HCT116 (cell line): Measurements from ENCODE around the gene IBA57. TPM values are rescaled to one million over a fixed set of nuclear protein-coding genes. Genes with fewer than 3 reads are reported as not detected.

Experiments
- ATAC-seq: fragments of 200-7000 bp; cut with Tn5 transposase; 2 replicates; pipeline ENCODE4 v1.9.1; 2020; ENCODE audit warnings: mild to moderate bottlenecking, moderate library complexity
- BruUV-seq: library from RNA; stranded (reverse); fragments of 400-500 nt; replicated peaks from 2 replicates; lab custom pipeline; 2021; lab: Mats Ljungman, UMichigan
- CTCF ChIA-PET: fragments of 300-600 bp; sonication (Branson Sonifier 250); formaldehyde crosslinking; loops from one replicate; lab custom pipeline; 2021; ENCODE audit warnings: antibody characterized with exemption; lab: Charles Lee
- POLR2A ChIA-PET: fragments of 300-600, 350-600 bp; sonication (Branson Sonifier 250); formaldehyde crosslinking; loops from one replicate; lab custom pipeline; 2021; ENCODE audit warnings: antibody characterized with exemption; lab: Charles Lee
- RAD21 ChIA-PET, 2 experiments: fragments of 300-600 bp; sonication (Branson Sonifier 250); formaldehyde crosslinking; loops; one replicate each; lab custom pipeline; 2023; ENCODE audit warnings: low total read pairs in 2 of 2; ENCODE audit not compliant: uncharacterized antibody in 2 of 2, unreplicated experiment in 2 of 2, low non-redundant PET in 1 of 2; lab: Charles Lee
- DNase-seq: peaks from one replicate; pipeline ENCODE4 v3.0.0-alpha.2; 2010; ENCODE audit warnings: low read depth, low spot score
- H2AFZ ChIP-seq: fragments of 200-600 bp; shearing (Covaris generic), sonication (generic); 2 replicates; pipeline ENCODE4 v1.6.1; 2017; ENCODE audit warnings: low read depth, mixed run types, mixed read lengths, antibody characterized with exemption, low read length; ENCODE audit not compliant: poor library complexity, severe bottlenecking
- H3K27ac ChIP-seq: 2 replicates; pipeline ENCODE4 v1.5.1; 2012; ENCODE audit warnings: low read depth, low read length
- H3K27me3 ChIP-seq: fragments of 200-600 bp; sonication (generic); 2 replicates; pipeline ENCODE4 v1.6.1; 2016; ENCODE audit warnings: mixed run types, low read length, mixed read lengths; ENCODE audit not compliant: insufficient read depth
- H3K36me3 ChIP-seq, 2 experiments: fragments of 200-500 bp in 1 of 2; fragments of 200-600 bp in 1 of 2; sonication (Bioruptor generic) in 1 of 2; sonication (generic) in 1 of 2; 2 replicates each; pipeline versions ENCODE4 v1.5.1 to v1.6.1; 2014 to 2016; ENCODE audit warnings: low read length in 2 of 2, inconsistent platforms in 1 of 2, mixed read lengths in 1 of 2, mixed run types in 1 of 2; ENCODE audit not compliant: insufficient read depth in 2 of 2, control insufficient read depth in 1 of 2
- H3K4me1 ChIP-seq, 2 experiments: fragments of 200-600 bp in 1 of 2; sonication (generic) in 1 of 2; 2 replicates each; pipeline versions ENCODE4 v1.5.1 to v1.6.1; 2012 to 2017; ENCODE audit warnings: low read length in 2 of 2, inconsistent platforms in 1 of 2, mild to moderate bottlenecking in 1 of 2, mixed read lengths in 1 of 2, mixed run types in 1 of 2, moderate library complexity in 1 of 2; ENCODE audit not compliant: insufficient read depth in 2 of 2, control insufficient read depth in 1 of 2
- H3K4me2 ChIP-seq: fragments of 200-600 bp; sonication (generic); 2 replicates; pipeline ENCODE4 v1.6.1; 2017; ENCODE audit warnings: mixed run types, low read length, mixed read lengths
- H3K4me3 ChIP-seq, 2 experiments: fragments of 200-600 bp in 1 of 2; sonication (generic) in 1 of 2; replicated peaks in 1 of 2; 2 replicates each; pipeline ENCODE4 v1.5.1; 2011 to 2016; ENCODE audit warnings: low read length in 2 of 2, control low read depth in 1 of 2, low read depth in 1 of 2, mild to moderate bottlenecking in 1 of 2, mixed read lengths in 1 of 2, mixed run types in 1 of 2
- H3K79me2 ChIP-seq: fragments of 200-600 bp; sonication (generic); 2 replicates; pipeline ENCODE4 v1.6.1; 2017; ENCODE audit warnings: mild to moderate bottlenecking, mixed run types, low read length, moderate library complexity, mixed read lengths; ENCODE audit not compliant: insufficient read depth
- H3K9ac ChIP-seq: fragments of 200-600 bp; sonication (generic); 2 replicates; pipeline ENCODE4 v1.6.1; 2016; ENCODE audit warnings: low read length, mixed read lengths
- H3K9me2 ChIP-seq: fragments of 200-600 bp; sonication (generic), shearing (Covaris generic); 2 replicates; pipeline ENCODE4 v1.6.1; 2017; ENCODE audit warnings: mixed run types, mild to moderate bottlenecking, moderate library complexity; ENCODE audit not compliant: insufficient read depth
- H3K9me3 ChIP-seq, 2 experiments: fragments of 200-500 bp in 1 of 2; fragments of 200-600 bp in 1 of 2; sonication (Bioruptor generic) in 1 of 2; sonication (generic) in 1 of 2; 2 replicates each; pipeline ENCODE4 v1.6.1; 2014 to 2017; ENCODE audit warnings: low read length in 2 of 2, mixed read lengths in 2 of 2, inconsistent platforms in 1 of 2, low read depth in 1 of 2, mild to moderate bottlenecking in 1 of 2, mixed run types in 1 of 2, moderate library complexity in 1 of 2; ENCODE audit not compliant: control insufficient read depth in 1 of 2, insufficient read depth in 1 of 2
- H4K20me1 ChIP-seq: fragments of 200-600 bp; sonication (generic), shearing (Covaris generic); 2 replicates; pipeline ENCODE4 v1.6.1; 2017; ENCODE audit warnings: mixed run types, mild to moderate bottlenecking, moderate library complexity; ENCODE audit not compliant: insufficient read depth
- CBX3 ChIP-seq: IDR thresholded peaks from 2 replicates; pipeline ENCODE4 v1.6.1; 2012; ENCODE audit warnings: low read depth
- CTCF ChIP-seq, 3 experiments: fragments of 200-600 bp in 1 of 3; sonication (generic) in 1 of 3; IDR thresholded peaks in 2 of 3; conservative IDR thresholded peaks in 1 of 3; 2 replicates each; pipeline ENCODE4 v1.5.1; 2012 to 2017; ENCODE audit warnings: low read depth in 2 of 3, low read length in 2 of 3, antibody characterized with exemption in 1 of 3, borderline replicate concordance in 1 of 3, control low read depth in 1 of 3, mild to moderate bottlenecking in 1 of 3, mixed read lengths in 1 of 3, mixed run types in 1 of 3, moderate library complexity in 1 of 3; ENCODE audit not compliant: insufficient read depth in 1 of 3
- ELF1 ChIP-seq: IDR thresholded peaks from 2 replicates; pipeline ENCODE4 v1.6.1; 2012; ENCODE audit warnings: low read depth, borderline replicate concordance
- POLR2A ChIP-seq: IDR thresholded peaks from 2 replicates; pipeline ENCODE4 v1.7.0; 2011; ENCODE audit warnings: borderline replicate concordance; ENCODE audit not compliant: insufficient read depth, insufficient read length; ENCODE audit errors: extremely low read depth
- POLR2AphosphoS5 ChIP-seq: IDR thresholded peaks from 2 replicates; pipeline ENCODE4 v1.6.1; 2011; ENCODE audit warnings: mild to moderate bottlenecking, low read depth, low read length, moderate library complexity
- RAD21 ChIP-seq: IDR thresholded peaks from 2 replicates; pipeline ENCODE4 v1.6.1; 2012; ENCODE audit warnings: low read depth, mild to moderate bottlenecking
- SP1 ChIP-seq: IDR thresholded peaks from 2 replicates; pipeline ENCODE4 v1.6.1; 2012; ENCODE audit warnings: low read depth
- YY1 ChIP-seq: IDR thresholded peaks from 2 replicates; pipeline ENCODE4 v1.6.1; 2011; ENCODE audit warnings: low read length, low read depth, moderate library complexity, mild to moderate bottlenecking; ENCODE audit not compliant: insufficient replicate concordance; ENCODE audit errors: extremely low read depth
- ZBTB33 ChIP-seq: IDR thresholded peaks from 2 replicates; pipeline ENCODE4 v1.6.1; 2011; ENCODE audit warnings: mild to moderate bottlenecking, low read length, moderate library complexity; ENCODE audit not compliant: insufficient replicate concordance; ENCODE audit errors: extremely low read depth
- ZFX ChIP-seq: fragments of 450-650 bp; IDR thresholded peaks from 2 replicates; pipeline ENCODE4 v1.6.1; 2017
- ZNF274 ChIP-seq: fragments of 200-500 bp; sonication (Bioruptor generic); IDR thresholded peaks from 2 replicates; pipeline ENCODE4 v1.6.1; 2014; ENCODE audit warnings: mild to moderate bottlenecking, low read depth, low read length, inconsistent platforms
- intact Hi-C: fragments of 100-400 bp; cut with micrococcal nuclease; formaldehyde crosslinking; loops from 2 replicates; pipeline ENCODE4 v1.10.0; 2022
- total RNA-seq: library from RNA; stranded (reverse); gene quantifications from one replicate; pipeline ENCODE4 v1.2.1, GENCODE V29; 2021; ENCODE audit not compliant: unreplicated experiment
- TF ChIP-seq, protein P1 (sequence below): IDR thresholded peaks from 2 replicates; pipeline ENCODE4 v1.6.1; 2012

Gene IBA57
- total RNA-seq, 1 experiment from 2014 or later: 11.6 TPM

DNA sequence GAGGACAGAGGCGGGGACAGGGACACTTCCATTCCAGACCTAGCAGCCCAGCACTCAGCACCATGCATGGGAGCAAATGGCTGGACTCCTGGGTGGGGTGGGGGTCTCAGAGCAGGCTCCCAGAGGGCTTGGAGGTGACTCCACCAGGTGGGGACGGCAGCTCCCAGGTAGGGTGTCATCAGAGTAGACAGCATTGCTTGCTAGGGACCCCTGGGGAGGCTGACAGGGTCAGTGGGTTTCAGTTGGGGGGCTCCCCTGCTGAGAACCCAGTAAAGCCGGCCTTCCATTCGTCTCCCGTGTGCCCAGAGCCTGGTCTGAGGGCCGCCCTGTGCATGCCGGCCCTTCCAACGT is 20.6 kb upstream of the IBA57 start (continued):
- TF ChIP-seq CBX3: no peak
- no peak for TF ChIP-seq ZFX
- no peak for TF ChIP-seq SP1
- no peak for TF ChIP-seq POLR2A
- no peak for TF ChIP-seq ZNF274
- TF ChIP-seq RAD21: no peak

DNA sequence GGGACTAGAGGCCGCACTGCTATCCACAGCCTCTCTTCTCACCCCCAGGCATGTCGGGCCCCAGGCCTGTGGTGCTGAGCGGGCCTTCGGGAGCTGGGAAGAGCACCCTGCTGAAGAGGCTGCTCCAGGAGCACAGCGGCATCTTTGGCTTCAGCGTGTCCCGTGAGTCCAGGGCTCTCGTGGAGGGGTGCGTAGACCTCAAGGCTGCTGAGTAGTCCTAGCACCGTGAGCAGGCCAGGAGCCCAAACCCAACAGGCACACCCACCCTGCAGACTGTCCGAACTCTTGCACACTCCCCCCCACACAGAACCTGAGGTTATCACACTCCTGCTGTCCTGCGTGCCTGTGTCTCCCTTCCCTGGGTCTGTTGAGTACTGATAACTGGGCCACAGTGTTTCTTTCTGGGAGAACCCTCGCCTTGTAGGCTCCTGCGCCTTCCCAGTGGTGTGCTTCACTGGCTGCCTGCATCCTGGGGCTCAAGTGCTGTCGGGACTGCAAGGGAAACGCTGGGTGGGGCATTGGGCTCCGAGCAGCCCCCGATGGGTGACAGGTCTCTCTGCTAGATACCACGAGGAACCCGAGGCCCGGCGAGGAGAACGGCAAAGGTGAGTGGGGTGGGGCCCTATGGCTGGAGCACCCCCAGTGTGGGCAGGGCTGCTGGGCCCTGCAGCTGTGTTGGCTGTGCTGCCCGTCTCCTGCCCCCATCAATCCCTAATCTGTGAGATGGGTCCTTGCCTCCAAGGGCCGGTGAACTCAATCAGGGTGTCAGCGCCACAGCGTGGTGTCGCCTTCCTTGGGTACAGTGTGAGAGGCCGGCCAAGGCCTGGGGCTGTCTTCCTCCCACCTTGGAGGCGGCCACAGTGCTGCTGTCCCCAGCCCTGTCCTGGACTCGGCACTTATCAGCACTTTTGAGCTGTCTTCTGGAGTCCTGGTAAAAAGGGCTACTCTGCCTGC is 19.9 kb upstream of the IBA57 start:
- Histone ChIP-seq H3K9ac (no peak overlapping the region), H2AFZ (no peak overlapping the region), H3K27me3 (no peaks in the 10 kb centered on the region), H3K9me2 (no peaks in the 10 kb centered on the region), H3K27ac (no peak overlapping the region), H3K4me1 (peaks cover 0 to 12% of the 10 kb centered on the region in 2 experiments; a peak in 3 of 4 replicates), H3K4me2 (no peak overlapping the region), H3K4me3 (no peak overlapping the region), H4K20me1 (no peaks in the 10 kb centered on the region), H3K9me3 (no peaks in the 10 kb centered on the region), H3K36me3 (0 out of 4 replicates have a peak, but pooled peaks cover 0 to 6% of the 10 kb centered on the region in 2 experiments), H3K79me2 (peaks cover 53% of the 10 kb centered on the region)
- RAD21 ChIA-PET: no interaction called here
- ATAC-seq (no peak), DNase-seq (no peak)
- BruUV-seq: no TSS peak
- CTCF ChIA-PET: no interaction called here
- no peak for TF ChIP-seq POLR2AphosphoS5
- no peak for TF ChIP-seq RAD21
- TF ChIP-seq ZBTB33: no peak
- TF ChIP-seq ZFX: no peak
- TF ChIP-seq ELF1: no peak
- no peak for TF ChIP-seq SP1
- no peak for TF ChIP-seq ZNF274
- no peak for TF ChIP-seq CTCF (IDR thresholded peaks at IDR 0.05 in 2 of 3, conservative IDR thresholded peaks at IDR 0.05 in 1 of 3; ENCODE audit: borderline replicate concordance in 1 of 3, insufficient read depth in 1 of 3, low read depth in 2 of 3, low read length in 2 of 3)
- no peak for TF ChIP-seq YY1
- TF ChIP-seq, protein P1, sequence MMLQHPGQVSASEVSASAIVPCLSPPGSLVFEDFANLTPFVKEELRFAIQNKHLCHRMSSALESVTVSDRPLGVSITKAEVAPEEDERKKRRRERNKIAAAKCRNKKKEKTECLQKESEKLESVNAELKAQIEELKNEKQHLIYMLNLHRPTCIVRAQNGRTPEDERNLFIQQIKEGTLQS: no peak
- POLR2A ChIA-PET: no interaction called here
- intact Hi-C loops: no loop called here
